Measurements from ENCODE around the gene ALDH16A1. TPM values are rescaled to one million over a fixed set of nuclear protein-coding genes. Genes with fewer than 3 reads are reported as not detected.

ALDH16A1 gene
- total and polyA plus RNA-seq, 7 donors: 3.6 to 12.9 (median 7.4) TPM

DNA sequence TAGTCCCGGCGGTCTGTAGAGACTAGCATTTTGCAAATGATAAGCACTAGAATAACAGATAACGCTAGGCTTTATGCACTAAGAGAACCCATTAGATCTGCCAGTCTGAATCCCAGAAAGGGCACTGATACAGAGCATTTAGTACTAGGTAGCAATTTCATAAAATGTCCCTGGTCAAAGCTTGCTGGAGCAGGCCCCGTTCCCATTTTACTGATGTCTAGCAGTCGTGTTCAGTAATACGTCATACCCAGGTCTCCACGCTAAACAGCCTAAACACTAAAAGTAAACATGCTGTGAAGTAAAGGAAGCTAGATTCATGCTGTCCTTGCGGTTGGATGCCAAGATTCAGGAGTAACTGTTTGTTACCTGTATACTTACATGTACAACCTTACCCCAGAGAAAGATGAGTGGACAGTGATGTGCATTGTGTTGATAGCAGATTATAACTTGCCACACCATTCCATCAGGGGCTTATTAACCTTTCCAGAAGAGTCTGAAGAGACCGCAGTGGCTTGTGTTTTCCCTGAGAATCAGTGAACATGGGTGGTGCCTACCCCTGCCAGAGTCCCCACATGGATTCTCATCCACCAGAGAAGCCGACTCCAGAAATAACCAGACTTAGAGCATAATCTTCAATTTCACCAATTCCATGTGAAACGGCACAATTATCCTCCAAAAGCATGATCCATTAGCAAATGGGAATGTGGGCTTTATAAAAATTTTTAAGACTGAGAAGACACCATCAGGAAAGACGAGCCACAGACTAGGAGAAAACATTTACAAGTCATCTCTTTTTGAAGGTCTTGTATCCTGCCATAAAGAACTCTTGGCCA, 39.8 kb downstream of the ALDH16A1 start:
- no peak for DNase-seq
- 68 to 73% (median 70%) methylated on average over 12 of the region's 12 CpGs for WGBS, 3 donors
- no peak for TF ChIP-seq CTCF (IDR thresholded peaks at IDR 0.05)
- Histone ChIP-seq H3K27ac (peak overlapping the region; percentile 58), H3K4me1 (peaks cover 32% of the 10 kb centered on the region), H3K27me3 (ENCODE audit: insufficient read depth in 3 of 3, low read length in 2 of 3) (no peaks in the 10 kb centered on the region), H3K36me3 (ENCODE audit: insufficient read depth in 1 of 2, low read depth in 1 of 2) (peaks cover 20 to 55% of the 10 kb centered on the region in 2 donors), H3K4me3 (peak overlapping the region; percentile 16), H3K9me3 (no peaks in the 10 kb centered on the region)
- ATAC-seq: no peak
- intact Hi-C loops (cut with DNase I): loop anchor here in 1 of 2 donors (10.0 kb wide), 1 partner anchor 322 kb away; the partner anchor contains the start of genes FUZ and MED25

GRCh38 chr19:49496574-49497008, 43.6 kb downstream of the ALDH16A1 start:
- Histone ChIP-seq H3K27me3 (ENCODE audit: insufficient read depth in 3 of 3, low read length in 2 of 3) (no peaks in the 10 kb centered on the region), H3K27ac (peak overlapping the region; percentile 98), H3K9me3 (no peaks in the 10 kb centered on the region), H3K36me3 (ENCODE audit: insufficient read depth in 1 of 2, low read depth in 1 of 2) (peaks cover 28 to 48% of the 10 kb centered on the region in 2 donors), H3K4me1 (peaks cover 35% of the 10 kb centered on the region), H3K4me3 (peak overlapping the region; percentile 99)
- 0 to 1% (median 0%) methylated on average over 11 of the region's 11 CpGs for WGBS, 3 donors
- no peak for DNase-seq
- intact Hi-C loops (cut with DNase I): loop anchor here (5.0 to 10.0 kb wide), 2 partner anchors 318 to 381 kb away; partner anchors contain the start of genes AKT1S1 (in 1 of the 2), FUZ (in 1 of the 2), MED25 (in 1 of the 2) and TBC1D17 (in 1 of the 2)
- no peak for TF ChIP-seq CTCF (IDR thresholded peaks at IDR 0.05)
- no peak for ATAC-seq

DNA sequence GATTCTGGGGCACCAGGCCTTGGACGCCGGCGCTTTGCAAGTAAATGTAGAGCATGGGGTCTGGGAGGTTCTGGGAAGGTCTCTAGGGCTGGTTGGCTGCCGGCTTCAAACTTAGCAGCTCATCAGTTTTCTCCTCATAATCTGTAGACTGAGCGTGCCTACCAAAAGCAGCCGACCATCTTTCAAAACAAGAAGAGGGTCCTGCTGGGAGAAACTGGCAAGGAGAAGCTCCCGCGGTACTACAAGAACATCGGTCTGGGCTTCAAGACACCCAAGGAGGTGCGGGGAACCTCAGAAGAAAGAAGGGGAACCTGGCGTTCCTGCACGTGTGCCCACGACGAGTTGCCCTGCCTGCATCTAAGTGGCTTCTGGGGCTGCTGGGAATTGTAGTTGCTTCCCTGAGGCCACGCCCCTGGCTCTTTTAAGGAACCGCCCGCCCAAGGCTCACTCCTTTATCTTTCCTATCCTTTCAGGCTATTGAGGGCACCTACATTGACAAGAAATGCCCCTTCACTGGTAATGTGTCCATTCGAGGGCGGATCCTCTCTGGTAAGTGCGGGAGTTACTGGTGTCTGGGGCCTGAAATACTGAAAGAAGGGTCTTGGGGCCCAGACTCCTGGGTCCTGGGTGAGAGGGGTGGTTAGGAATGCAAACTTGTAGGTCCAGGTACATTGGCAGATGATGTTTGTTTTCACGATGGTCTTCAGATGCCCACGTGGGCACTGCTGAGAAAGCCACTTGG, 44.2 kb downstream of the ALDH16A1 start:
- no peak for TF ChIP-seq CTCF (IDR thresholded peaks at IDR 0.05)
- Histone ChIP-seq H3K27me3 (ENCODE audit: insufficient read depth in 3 of 3, low read length in 2 of 3) (no peaks in the 10 kb centered on the region), H3K4me1 (peaks cover 35% of the 10 kb centered on the region), H3K4me3 (peak overlapping the region; percentile 99), H3K36me3 (ENCODE audit: insufficient read depth in 1 of 2, low read depth in 1 of 2) (peaks cover 23 to 42% of the 10 kb centered on the region in 2 donors), H3K27ac (peak overlapping the region; percentile 98), H3K9me3 (no peaks in the 10 kb centered on the region)
- intact Hi-C loops (cut with DNase I): loop anchor here (5.0 to 10.0 kb wide), 2 partner anchors 318 to 380 kb away; partner anchors contain the start of genes AKT1S1 (in 1 of the 2), FUZ (in 1 of the 2), MED25 (in 1 of the 2) and TBC1D17 (in 1 of the 2)
- 17 to 27% (median 20%) methylated on average over 22 of the region's 22 CpGs for WGBS, 3 donors
- ATAC-seq: peak in 1 of 4 donors; percentile 31
- peak; percentile 61 to 72 for DNase-seq

DNA sequence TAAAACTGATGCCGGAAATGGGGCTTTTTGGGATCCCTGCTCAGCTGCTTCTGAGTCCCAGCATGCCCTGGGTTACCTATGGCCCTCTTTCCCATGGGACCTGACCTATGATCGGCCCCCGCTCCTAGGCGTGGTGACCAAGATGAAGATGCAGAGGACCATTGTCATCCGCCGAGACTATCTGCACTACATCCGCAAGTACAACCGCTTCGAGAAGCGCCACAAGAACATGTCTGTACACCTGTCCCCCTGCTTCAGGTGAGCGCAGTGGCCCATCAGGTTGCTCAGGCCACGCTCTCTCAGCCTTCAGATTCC, 44.7 kb downstream of the ALDH16A1 start:
- DNase-seq (no peak), ATAC-seq (no peak)
- intact Hi-C loops (cut with DNase I): loop anchor here (5.0 to 10.0 kb wide), 2 partner anchors 317 to 380 kb away; partner anchors contain the start of genes AKT1S1 (in 1 of the 2), FUZ (in 1 of the 2), MED25 (in 1 of the 2) and TBC1D17 (in 1 of the 2)
- WGBS, 3 donors: 85 to 89% (median 88%) methylated on average over 12 of the region's 12 CpGs
- Histone ChIP-seq H3K27ac (peak overlapping the region; percentile 98), H3K36me3 (ENCODE audit: insufficient read depth in 1 of 2, low read depth in 1 of 2) (peaks cover 19 to 37% of the 10 kb centered on the region in 2 donors), H3K27me3 (ENCODE audit: insufficient read depth in 3 of 3, low read length in 2 of 3) (no peaks in the 10 kb centered on the region), H3K4me1 (peaks cover 35% of the 10 kb centered on the region), H3K9me3 (no peaks in the 10 kb centered on the region), H3K4me3 (peak overlapping the region; percentile 99)
- TF ChIP-seq CTCF (IDR thresholded peaks at IDR 0.05): no peak
